Fibroblast of lung (primary cell): ENCODE measurements around the gene OR2H1.

Source experiments
- CTCF ChIP-seq, 2 donors: IDR thresholded peaks in 1 of 2; conservative IDR thresholded peaks in 1 of 2; 1 replicate in 1 of 2; 2 replicates in 1 of 2; pipeline ENCODE4 v1.5.1; 2011 to 2012; ENCODE audit warnings: low read length in 2 of 2, control low read depth in 1 of 2, inconsistent platforms in 1 of 2, low read depth in 1 of 2, mild to moderate bottlenecking in 1 of 2
- EZH2 ChIP-seq: IDR thresholded peaks from 2 replicates; pipeline ENCODE4 v1.5.1; 2012; ENCODE audit warnings: low read length, control low read depth, mild to moderate bottlenecking; ENCODE audit errors: missing control alignments

GRCh38 chr6:29466241-29466640 lies 9.3 kb downstream of the OR2H1 start:
- TF ChIP-seq CTCF (conservative IDR thresholded peaks at IDR 0.05 in 1 of 2, IDR thresholded peaks at IDR 0.05 in 1 of 2; ENCODE audit: low read depth in 1 of 2, low read length in 2 of 2) (no peak), EZH2 (no peak)
